Activated CD4-positive, alpha-beta T cell treated with anti-CD3 and anti-CD28 coated beads, Interleukin-2, amount 10 ng/mL, durations not matched to agents 24 days and 14 days (primary cell): Measurements from ENCODE around the gene NECAB3. TPM values are rescaled to one million over a fixed set of nuclear protein-coding genes. Genes with fewer than 3 reads are reported as not detected.
"Not testable (repeated sequence)": the region's sequence is repeated elsewhere in the genome, so short reads cannot be mapped to it uniquely, and the experiment has no call there.

Experiments
- DNase-seq: peaks from one replicate; pipeline ENCODE4 v3.0.0; 2022
- H3K27ac Mint-ChIP-seq: one replicate; pipeline ENCODE4 v1.8.0; 2022; ENCODE audit warnings: mild to moderate bottlenecking, mixed read lengths
- H3K27me3 Mint-ChIP-seq: one replicate; pipeline ENCODE4 v1.8.0; 2022; ENCODE audit warnings: mixed read lengths
- H3K36me3 Mint-ChIP-seq: one replicate; pipeline ENCODE4 v1.8.0; 2022; ENCODE audit warnings: low read depth, mild to moderate bottlenecking, mixed read lengths
- H3K4me1 Mint-ChIP-seq: one replicate; pipeline ENCODE4 v1.8.0; 2021; ENCODE audit warnings: mixed read lengths
- H3K4me3 Mint-ChIP-seq: one replicate; pipeline ENCODE4 v1.8.0; 2022; ENCODE audit warnings: mild to moderate bottlenecking, moderate library complexity, mixed read lengths
- H3K9me3 Mint-ChIP-seq: one replicate; pipeline ENCODE4 v1.8.0; 2021; ENCODE audit warnings: mixed read lengths
- intact Hi-C: fragments of 100-400 bp; cut with micrococcal nuclease; formaldehyde crosslinking; loops from one replicate; pipeline ENCODE4 v1.15.1; 2023
- total RNA-seq: library from RNA; stranded (reverse); gene quantifications from 2 replicates; pipeline ENCODE4 v1.2.3, GENCODE V29; 2022

The NECAB3 gene
- total RNA-seq, 1 donor from 2014 or later, result 29.0 TPM

GRCh38 chr20:33631910-33632309, 42.3 kb downstream of the NECAB3 start:
- DNase-seq, H3K4me3 Mint-ChIP-seq, intact Hi-C loops, H3K4me1 Mint-ChIP-seq, H3K27ac Mint-ChIP-seq, H3K9me3 Mint-ChIP-seq, H3K27me3 Mint-ChIP-seq: not testable (repeated sequence)
- peaks cover 26% of the 10 kb centered on the region for H3K36me3 Mint-ChIP-seq

GRCh38 chr20:33630507-33630906, 43.7 kb downstream of the NECAB3 start:
- Mint-ChIP-seq H3K27ac (no peak overlapping the region), H3K9me3 (no peaks in the 10 kb centered on the region), H3K4me1 (peaks cover 3% of the 10 kb centered on the region), H3K27me3 (no peaks in the 10 kb centered on the region), H3K36me3 (peaks cover 29% of the 10 kb centered on the region), H3K4me3 (no peak overlapping the region)
- intact Hi-C loops, result no loop called here
- no peak for DNase-seq

GRCh38 chr20:33629979-33630378, 44.2 kb downstream of the NECAB3 start:
- intact Hi-C loops, result no loop called here
- Mint-ChIP-seq H3K36me3 (peaks cover 31% of the 10 kb centered on the region), H3K4me3 (no peak overlapping the region), H3K27me3 (no peaks in the 10 kb centered on the region), H3K9me3 (no peaks in the 10 kb centered on the region), H3K4me1 (peaks cover 3% of the 10 kb centered on the region), H3K27ac (no peak overlapping the region)
- DNase-seq, result no peak

GRCh38 chr20:33629533-33629932, 44.7 kb downstream of the NECAB3 start:
- Mint-ChIP-seq H3K4me3 (no peak overlapping the region), H3K9me3 (no peaks in the 10 kb centered on the region), H3K4me1 (peaks cover 3% of the 10 kb centered on the region), H3K27ac (no peak overlapping the region), H3K36me3 (peaks cover 36% of the 10 kb centered on the region), H3K27me3 (no peaks in the 10 kb centered on the region)
- DNase-seq, result no peak
- intact Hi-C loops, result no loop called here

- Mint-ChIP-seq H3K9me3 (no peaks in the 10 kb centered on the region), H3K36me3 (peaks cover 45% of the 10 kb centered on the region), H3K27ac (no peak overlapping the region), H3K27me3 (no peaks in the 10 kb centered on the region), H3K4me1 (peaks cover 4% of the 10 kb centered on the region), H3K4me3 (no peak overlapping the region)
- DNase-seq, result no peak
- intact Hi-C loops, result no loop called here
Measured at GRCh38 chr20:33627577-33628216, 46.5 kb downstream of the NECAB3 start.

- Mint-ChIP-seq H3K36me3 (peaks cover 43% of the 10 kb centered on the region), H3K27ac (no peak overlapping the region), H3K27me3 (no peaks in the 10 kb centered on the region), H3K9me3 (no peaks in the 10 kb centered on the region), H3K4me3 (no peak overlapping the region), H3K4me1 (peaks cover 4% of the 10 kb centered on the region)
- DNase-seq, result no peak
- intact Hi-C loops, result no loop called here
Measured at GRCh38 chr20:33626190-33626589, 48.0 kb downstream of the NECAB3 start.

- no peaks in the 10 kb centered on the region for H3K27me3 Mint-ChIP-seq
- no peak for DNase-seq
- no peak overlapping the region for H3K27ac Mint-ChIP-seq
- H3K4me3 Mint-ChIP-seq, result no peak overlapping the region
- peaks cover 34% of the 10 kb centered on the region for H3K36me3 Mint-ChIP-seq
- intact Hi-C loops, result no loop called here
- peaks cover 4% of the 10 kb centered on the region for H3K4me1 Mint-ChIP-seq
- no peaks in the 10 kb centered on the region for H3K9me3 Mint-ChIP-seq
Measured at GRCh38 chr20:33624399-33624798, 49.8 kb downstream of the NECAB3 start.

- Mint-ChIP-seq H3K4me3 (no peak overlapping the region), H3K27me3 (no peaks in the 10 kb centered on the region), H3K9me3 (no peaks in the 10 kb centered on the region), H3K36me3 (peaks cover 29% of the 10 kb centered on the region), H3K4me1 (peaks cover 4% of the 10 kb centered on the region), H3K27ac (no peak overlapping the region)
- DNase-seq, result no peak
- intact Hi-C loops, result no loop called here
Measured at GRCh38 chr20:33622705-33623365, 51.4 kb downstream of the NECAB3 start.

- intact Hi-C loops, result no loop called here
- no peak overlapping the region for H3K4me3 Mint-ChIP-seq
- peaks cover 4% of the 10 kb centered on the region for H3K4me1 Mint-ChIP-seq
- H3K9me3 Mint-ChIP-seq, result no peaks in the 10 kb centered on the region
- DNase-seq, result no peak
- H3K36me3 Mint-ChIP-seq, result peaks cover 31% of the 10 kb centered on the region
- no peak overlapping the region for H3K27ac Mint-ChIP-seq
- H3K27me3 Mint-ChIP-seq, result no peaks in the 10 kb centered on the region
Measured at GRCh38 chr20:33621717-33622400, 52.4 kb downstream of the NECAB3 start.

GRCh38 chr20:33612001-33612400, 62.2 kb downstream of the NECAB3 start:
- Mint-ChIP-seq H3K36me3 (peaks cover 18% of the 10 kb centered on the region), H3K4me1 (no peaks in the 10 kb centered on the region), H3K27me3 (no peaks in the 10 kb centered on the region), H3K4me3 (no peak overlapping the region), H3K27ac (no peak overlapping the region), H3K9me3 (no peaks in the 10 kb centered on the region)
- no peak for DNase-seq
- intact Hi-C loops, result no loop called here

- Mint-ChIP-seq H3K36me3 (peaks cover 26% of the 10 kb centered on the region), H3K4me3 (no peak overlapping the region), H3K27ac (no peak overlapping the region), H3K9me3 (no peaks in the 10 kb centered on the region), H3K4me1 (peaks cover 2% of the 10 kb centered on the region), H3K27me3 (no peaks in the 10 kb centered on the region)
- DNase-seq, result no peak
- intact Hi-C loops, result no loop called here
Measured at GRCh38 chr20:33611106-33611505, 63.1 kb downstream of the NECAB3 start.

GRCh38 chr20:33609504-33609903, 64.7 kb downstream of the NECAB3 start:
- no peak overlapping the region for H3K4me3 Mint-ChIP-seq
- H3K27ac Mint-ChIP-seq, result no peak overlapping the region
- peaks cover 25% of the 10 kb centered on the region for H3K36me3 Mint-ChIP-seq
- H3K27me3 Mint-ChIP-seq, result no peaks in the 10 kb centered on the region
- no peaks in the 10 kb centered on the region for H3K9me3 Mint-ChIP-seq
- H3K4me1 Mint-ChIP-seq, result peaks cover 4% of the 10 kb centered on the region
- intact Hi-C loops, result no loop called here
- no peak for DNase-seq
